ENCODE results near the gene AOPEP.

The AOPEP gene

DNA sequence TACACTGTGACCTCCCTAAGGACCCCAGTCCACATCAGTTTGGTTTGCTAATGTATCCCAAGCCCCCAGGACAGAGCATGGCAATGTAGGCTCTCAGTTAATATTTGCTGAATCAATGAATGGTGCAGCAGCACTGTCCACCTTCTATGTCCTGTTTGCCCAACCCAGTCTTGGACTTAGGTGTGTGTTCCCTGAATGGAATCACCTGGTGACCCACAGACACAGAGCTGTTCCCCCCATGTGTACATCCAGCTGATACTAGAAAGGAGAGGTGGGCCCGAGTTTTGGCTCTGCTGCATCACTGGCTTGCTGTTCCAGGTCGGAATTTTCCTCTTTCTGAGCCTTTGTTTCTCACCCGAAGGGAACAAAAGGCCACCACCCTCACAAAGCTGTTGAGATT is 180.2 kb downstream of the AOPEP start:
- no peak for DNase-seq

DNA sequence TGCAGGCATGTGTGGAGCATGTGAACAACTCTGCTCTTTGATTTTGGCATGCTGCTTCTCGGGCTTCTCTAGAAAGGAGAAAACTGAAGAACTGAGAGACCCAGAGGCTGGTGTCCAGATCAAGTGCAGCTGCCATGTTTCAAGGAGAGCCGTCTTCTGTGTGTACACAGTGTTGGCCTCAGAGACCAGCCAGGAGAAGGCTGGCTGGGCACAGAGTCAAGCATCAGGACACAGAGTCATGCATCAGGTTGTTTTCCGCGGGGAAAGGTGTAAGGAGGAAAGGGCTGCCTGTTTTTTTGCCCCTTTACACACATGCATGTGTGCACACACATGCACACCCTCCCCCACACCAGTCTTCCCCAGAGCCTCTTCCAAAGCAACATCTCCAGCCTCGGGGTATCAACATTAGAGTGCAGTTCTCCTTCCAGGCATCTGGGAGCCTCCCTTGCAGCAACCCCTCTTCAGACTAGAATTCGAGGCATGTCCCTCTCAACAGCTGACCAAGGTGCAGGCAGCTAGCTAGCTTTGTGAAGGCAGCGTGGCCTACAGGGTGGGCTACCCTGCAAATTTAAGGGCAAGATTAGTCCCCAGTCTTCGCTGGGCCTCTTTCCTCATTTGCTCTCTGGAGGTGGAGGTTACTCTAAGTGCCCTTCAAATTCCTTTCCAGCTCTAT is 180.9 kb downstream of the AOPEP start:
- no peak for DNase-seq

DNA sequence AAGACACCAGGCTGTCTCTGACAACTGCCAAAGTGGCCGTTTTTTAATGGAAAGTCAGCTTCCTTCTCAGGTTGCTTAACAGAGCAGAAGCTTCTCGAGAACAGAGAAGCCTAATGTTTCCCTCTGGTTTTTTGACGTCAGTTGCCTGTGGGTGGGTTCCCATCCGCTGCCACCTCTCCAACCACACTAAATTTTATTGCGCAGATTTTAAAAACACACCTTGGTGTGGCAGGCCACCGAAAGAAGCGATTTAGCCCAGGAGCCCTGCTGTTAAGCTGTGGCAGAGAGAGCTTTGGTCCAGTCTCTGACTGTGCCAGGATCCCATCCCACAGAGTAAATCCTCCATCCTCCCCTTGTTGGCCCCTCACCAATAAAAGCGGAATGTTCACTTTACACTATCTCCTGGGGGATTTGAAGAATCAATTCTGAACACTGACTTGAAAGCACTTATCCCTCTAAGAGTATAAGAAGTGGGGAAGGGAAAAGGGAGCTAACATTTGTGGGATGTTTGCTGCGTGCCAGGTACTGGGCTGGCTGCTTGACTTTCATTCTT is 181.6 kb downstream of the AOPEP start:
- no peak for DNase-seq

DNA sequence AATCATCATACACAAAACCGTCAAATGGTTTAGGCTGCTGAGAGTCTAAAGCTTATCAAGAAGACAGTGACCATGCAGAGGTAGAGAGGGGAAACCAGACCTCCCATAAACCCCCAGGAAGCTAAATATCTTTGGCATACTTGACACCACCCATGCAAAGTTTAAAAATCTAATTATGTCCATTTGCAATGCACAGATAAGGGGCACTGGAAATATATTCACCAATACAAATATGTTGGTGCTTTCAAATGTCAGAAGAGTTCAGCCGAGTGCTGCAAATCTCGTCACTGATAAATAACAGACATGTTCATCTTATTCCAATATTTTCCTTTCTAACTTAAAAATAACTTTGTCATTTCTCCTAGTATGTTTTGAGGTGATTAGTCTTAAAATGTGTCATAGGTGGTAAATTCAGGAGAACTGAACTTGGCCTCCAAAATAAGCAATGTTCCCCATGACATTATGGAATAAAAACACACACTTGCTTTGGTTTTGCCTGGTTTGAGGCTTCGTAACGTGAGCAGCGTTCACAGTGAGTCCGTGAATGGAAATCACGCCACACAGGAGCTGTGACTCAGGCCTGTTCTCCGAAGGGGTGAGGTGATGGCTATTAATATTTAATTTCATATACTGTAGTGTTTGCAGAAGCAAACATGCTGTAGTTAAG is 182.2 kb downstream of the AOPEP start:
- DNase-seq: no peak

DNA sequence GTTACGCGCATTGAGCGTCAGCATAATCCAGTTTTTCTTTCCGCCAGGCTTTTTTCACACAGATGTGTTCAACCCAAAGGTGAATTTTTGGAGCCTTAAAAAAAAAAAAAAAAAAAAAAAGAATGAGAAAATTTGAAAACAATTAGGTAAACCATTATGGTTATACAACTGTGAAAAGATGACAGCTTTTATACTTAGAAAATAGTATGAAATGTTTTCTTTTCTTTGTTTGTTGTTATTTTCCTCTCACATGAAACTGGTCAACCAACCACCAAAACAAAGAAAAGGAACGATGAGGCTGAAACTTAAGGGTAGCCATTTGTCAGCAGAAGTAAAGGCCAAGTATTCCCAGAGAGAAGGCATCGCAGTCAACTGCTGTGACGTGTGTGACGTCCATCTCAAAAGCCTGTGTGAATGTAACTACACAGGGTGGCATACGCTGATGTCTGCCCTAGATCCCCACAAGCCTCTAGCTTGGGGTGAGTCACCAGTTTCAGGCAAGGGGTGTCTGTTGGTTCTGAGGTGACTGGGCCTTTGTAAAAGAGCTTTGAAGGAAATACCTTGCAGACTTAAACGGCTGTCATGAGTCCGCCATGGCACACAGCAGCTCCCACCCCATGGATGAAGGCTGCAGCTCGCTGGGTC is 182.9 kb downstream of the AOPEP start:
- no peak for DNase-seq

DNA sequence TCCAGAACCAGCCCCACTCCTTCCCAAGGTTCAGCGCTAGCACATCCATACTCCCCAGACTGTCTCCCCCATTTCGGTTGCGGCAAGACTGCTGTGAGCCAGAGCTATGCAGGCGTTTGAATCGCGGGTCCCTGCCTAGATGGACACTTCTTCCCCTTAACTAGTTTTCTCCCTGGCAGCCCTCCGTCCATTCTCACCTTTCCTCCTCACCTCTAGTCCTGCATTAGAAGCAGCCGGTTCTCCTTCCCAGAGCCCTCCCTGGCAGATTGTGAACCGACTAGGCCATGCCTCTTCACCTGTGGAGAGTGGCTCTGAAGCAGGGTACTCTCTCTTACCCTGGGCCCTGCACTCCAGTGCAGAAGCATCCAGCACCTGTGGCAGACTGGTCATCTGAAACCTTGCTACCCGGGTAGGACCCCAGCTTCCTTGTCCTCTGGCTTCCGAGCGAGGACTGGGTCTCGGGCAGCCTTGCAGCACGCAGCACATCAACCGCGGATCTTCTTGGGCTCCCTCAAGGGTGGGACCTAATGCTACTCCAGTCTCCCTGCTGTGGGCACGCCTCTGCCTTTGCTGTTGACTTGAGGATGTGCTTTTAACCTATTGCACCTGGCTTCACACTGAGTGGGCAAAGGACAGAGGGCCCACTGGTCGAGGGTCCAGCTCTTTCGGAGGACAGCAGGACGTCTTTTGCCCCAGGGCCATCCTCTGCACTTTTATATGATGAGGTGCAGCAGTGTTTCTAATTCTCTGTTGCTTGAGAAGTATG is 183.6 kb downstream of the AOPEP start:
- DNase-seq: no peak

DNA sequence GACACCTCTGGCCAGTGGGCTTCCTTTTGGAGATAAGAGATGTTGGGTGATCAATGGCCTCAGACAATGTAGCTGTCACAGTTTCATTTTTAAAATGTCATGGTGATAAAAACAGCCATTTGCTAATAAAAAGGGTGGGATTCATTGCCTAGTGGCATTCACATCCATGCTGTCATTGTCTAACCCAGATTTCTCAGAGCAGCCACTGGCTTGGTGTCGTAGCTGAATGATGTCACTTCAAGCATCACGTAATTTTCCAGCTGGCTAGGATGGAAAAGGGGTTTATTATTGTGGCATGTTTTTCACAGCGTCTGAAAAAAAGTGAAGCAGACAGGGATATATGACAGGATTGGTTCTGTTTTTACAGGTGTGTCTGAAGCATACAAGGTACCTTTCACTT is 184.7 kb downstream of the AOPEP start:
- DNase-seq: no peak

DNA sequence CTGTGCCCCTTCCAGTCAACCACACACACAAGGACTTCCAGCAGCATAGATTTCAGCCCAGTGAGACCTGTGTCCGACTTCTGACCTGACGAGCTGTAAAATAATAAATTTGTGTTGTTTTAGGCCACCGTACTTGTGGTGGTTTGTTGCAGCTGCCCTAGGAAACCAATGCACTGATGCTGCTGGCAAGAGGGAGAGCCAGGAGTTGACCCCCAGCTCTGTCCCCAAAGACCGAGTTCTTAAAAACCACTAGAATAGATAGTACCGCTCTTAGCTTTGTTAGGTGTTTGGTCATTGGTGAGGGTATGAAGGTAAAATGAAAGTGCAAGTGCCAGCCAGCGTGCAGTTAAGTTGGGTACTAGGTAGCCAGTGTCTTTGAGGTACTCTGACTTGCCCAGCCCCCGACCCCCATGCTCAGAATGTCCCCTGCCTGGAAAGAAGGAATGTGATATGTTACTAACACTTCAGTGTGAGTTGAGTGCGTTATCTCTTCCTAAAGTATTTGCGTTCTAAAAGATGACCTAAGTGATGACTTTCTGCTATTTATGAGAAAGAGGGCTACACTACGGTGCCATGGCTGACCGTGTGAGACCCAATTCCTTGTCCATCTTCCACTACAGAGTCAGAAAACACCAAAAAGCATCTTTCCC is 185.6 kb downstream of the AOPEP start:
- DNase-seq: no peak

DNA sequence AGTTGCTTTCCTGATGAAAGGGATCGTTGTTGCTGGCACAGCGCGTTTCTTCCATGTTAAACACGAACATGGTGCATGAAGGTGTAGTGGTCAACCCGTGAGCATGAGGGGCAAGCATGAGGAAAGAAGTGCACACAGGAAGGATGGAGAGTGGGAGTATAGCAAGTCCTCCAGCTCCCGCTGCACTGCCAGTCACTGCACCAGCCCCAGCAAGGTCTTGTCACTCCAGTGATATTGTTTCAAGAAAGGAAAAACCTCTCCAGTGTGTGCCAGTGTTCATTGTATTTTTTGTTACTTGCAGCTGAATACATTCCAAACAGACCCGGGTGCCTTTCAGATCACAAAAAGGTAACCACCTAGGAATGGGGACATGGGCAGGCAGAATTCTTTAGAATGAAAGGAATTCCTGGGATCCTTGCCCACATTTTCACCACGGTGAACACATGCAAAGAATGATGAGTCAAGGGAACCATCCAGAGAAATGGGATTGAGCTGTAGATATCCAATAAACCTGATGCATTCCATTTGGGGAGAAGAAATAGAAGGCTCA is 186.3 kb downstream of the AOPEP start:
- DNase-seq: no peak

DNA sequence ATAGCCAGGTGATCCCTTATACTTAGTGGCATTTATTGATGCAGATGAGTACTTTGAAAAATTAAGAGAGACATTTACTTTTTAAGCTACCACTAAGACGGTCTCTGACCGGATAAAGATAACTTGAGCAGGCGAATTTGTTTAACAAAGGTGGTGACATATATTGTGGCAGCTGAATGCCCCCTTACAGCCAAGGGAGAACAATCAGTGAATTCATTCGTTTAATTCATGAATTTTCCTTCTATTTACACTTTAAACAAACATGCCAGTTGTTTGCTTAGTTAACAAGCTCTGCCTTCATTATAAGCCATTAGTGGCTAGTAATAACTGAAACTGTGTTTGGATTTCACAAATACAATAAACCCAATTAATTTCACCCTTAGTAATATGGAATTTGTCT is 187.1 kb downstream of the AOPEP start:
- DNase-seq: no peak

DNA sequence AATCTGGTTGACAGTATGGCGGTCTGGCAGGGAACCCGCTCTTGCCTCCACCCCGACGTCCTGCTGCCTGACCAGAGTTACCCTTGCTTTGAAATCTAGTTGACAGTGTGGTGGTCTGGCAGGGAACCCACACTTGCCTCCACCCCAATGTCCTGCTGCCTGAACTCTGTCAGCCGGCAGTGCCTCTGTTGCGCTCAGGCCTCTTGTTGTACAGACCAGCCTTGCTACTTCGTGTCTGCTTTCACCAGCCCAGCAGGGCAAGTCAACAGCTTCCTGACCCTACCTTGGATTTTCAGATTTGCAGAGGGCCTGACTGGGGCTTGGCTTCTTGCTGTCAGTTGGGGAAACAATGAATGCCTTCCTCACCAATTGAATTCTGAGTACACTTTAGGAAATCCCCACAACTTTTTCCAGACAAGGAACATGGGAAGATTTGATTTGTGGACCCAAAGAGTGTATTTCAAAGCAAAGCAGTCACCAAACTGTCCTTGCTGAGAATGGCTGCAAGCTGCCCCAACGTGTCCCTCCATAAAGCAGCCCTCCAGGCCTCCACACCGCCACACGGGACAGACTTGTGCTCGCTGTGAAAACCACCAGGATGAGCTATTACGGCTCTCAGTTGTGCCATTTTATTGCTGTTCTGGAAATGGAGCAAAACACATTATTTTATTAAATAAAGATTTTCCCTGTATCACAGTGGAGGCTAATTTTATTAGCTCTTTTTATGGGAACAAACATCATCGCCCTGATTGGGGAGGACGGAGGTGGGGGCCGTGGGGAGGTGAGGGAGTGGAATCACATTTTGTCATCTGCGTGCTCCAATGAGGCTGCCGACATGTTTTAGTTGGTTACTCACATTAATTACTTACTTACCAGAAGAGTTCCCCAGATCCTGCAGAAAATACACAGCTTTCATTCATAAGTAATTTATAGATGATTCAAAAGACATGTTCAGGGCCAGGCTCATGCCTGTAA is 189.3 kb downstream of the AOPEP start:
- DNase-seq: no peak

DNA sequence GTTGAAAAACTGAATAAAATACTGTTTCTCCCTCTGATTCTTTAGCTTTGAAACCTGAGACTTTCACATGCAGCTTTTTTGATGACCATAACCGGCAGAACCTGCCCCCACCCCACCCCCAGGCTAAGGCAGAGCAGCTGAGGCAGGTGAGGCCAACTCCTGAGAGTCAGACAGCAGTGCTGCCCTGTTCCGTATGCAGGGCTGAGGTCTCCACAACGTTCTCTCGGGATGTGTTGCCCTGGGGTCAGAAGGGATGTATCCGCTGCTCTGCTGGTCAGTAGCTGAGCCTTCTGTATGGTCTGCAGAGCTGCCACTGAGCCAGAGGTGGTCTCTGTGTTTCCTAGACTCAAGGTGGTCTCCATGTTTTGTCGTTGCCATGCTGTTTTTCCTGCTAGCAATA is 190.5 kb downstream of the AOPEP start:
- no peak for DNase-seq

DNA sequence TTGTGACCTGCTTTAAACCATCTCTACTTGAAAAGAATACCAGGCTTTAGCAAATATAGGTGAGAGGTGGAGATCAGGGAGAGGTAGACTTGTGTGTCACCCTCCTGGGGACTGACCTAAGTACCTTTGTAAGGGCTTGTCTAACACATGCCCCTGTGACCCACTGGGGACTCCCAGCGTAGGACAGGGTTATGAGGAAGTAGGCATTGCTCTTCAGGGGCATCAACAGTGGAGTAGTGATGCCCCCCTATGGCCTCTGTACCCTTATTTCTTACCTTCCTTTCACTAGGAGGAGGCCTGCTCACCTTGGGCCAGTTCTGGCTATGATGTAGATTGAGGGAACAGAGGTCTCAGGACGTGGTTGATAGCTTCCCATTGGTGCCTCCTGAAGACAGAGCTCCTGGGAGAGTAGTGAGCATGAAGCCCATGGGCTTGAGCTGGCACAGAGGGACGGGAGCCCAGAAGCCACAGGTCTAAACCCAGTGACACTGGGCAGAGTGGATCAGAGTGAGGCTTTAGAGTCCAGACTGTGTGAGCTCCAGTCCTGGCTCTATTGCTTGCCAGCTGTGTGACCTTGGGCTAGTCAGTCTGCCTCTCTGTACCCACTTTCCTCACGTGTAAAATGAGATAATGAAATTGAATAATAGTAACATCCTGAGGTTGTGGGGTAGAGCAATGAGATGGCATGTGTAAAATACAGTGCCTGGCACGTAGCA is 191.7 kb downstream of the AOPEP start:
- peak in 1 of 2 donors; percentile 42 for DNase-seq

DNA sequence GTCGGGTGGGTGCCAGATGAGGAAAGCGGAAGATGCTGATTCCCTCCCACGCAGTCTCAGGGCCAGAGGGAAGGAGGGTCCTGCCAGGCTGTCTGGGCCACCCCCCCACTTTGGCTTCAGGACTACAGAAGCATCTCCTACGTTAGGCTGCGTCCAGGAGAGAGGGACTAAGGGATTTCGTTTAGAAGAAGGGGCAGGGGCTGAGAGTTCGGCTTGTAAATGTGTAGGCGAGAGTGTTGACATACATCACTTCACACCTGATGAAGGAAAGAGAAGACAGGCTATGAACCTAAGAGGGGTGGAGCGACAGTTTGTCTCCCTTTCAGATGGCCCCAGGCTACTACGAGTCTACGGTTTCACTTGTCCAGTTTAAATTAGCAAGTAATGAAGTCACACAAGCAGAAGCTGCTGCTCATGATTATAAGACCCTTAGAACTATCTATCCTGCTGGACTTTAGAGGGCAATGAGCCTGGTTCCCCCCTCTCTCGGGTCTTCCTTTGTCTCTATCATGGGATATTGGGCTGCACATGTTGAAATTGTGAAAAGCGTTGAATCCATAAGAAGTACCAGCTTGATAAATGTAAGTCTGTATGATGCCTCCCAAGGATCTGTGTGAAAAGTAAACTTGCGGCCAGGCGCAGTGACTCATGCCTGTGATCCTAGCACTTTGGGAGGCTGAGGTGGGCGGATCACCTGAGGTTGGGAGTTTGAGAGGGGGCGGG is 193.0 kb downstream of the AOPEP start:
- no peak for DNase-seq

DNA sequence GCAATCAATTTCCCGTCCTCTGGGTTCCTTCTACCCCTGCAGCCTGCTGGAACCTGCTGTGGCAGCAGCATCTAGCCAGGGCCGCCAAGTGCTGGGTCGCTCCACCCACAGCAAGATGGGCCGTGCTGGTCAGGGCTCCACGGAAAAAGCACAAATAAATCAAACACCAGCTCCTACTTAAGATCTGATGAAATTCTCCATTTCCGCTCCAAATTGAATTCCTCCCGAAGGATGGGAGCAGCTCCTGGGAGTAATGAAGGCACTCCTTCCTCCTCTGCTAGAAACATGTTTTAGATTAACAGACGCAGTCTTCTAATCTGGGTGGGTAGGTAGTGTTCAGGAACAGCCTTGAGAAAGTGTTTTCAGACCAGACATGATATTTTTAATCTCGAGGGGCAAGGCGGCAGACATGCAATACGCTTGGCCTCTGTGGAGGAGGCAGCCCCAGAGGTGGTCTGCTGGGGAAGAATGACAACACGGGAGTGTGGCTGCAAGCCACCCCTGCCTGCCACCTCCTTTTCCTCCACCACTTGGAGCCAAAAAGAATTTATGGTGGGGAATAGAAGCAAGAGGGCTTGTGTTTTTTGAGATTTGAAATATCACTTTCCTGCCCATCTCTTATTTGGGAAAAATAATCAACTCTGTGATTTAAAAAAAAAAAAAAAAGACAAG is 194.1 kb downstream of the AOPEP start:
- no peak for DNase-seq

DNA sequence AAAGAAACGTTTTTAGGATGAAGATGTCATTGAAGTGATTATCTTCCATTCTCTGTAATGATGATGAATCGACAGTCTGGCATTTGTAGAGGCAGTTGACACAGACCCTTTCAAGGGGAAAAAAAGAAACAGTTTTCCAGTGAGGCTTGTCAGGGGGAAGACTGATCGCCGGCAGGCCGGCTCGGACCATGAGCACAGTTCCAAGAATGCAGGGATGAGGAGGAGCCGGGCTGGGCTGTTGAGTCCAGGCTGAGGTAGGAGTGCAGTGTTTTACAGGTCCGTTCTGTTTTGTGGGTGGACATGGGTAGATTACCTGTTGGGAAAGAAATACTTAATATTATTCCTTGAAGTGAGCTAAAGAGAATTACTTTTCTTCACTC is 194.6 kb downstream of the AOPEP start:
- no peak for DNase-seq

DNA sequence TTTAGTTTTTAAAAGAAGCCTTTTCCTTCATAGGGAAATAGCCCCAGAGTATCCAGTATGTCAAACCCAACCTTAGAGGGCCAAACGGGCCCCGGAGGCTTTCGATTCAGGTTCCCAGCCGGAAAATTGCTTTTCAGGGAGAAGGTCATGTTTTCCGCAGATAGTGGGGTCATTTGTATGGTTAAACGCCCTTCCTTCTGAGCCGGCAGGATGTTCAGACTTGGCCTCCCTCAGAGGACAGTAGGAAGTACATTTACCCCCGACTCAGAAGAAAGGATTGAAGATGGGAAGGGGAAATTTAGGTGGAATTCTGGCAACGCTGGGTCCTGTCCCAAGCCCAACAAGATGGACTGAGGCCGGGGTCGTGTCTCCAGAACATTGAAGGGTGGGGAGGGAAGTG is 195.2 kb downstream of the AOPEP start:
- DNase-seq: no peak

DNA sequence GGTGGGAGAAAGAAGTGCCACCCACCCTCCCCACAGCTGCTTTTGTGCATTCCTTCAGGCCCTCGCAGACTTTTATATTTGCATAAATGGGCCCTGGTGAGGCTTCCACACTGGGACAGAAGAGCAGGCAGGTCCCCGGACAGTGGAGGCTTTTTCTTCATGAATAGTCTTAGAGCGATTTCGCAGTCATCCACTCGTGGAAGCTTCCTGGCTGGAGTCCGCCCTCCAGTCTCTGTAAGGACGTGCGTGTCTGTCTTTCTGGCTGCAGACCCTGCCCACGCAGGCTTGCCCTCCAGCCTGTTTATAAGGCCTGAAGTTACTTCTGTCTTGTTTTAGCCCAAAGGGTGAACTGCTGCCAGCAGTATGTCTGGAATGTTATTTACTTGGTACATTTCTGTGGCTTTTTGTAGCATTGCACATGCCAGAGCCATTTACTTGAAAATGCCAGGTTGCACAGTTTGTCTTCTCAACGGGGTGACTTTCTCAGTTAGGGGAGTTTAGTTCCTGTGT is 195.7 kb downstream of the AOPEP start:
- DNase-seq: no peak

DNA sequence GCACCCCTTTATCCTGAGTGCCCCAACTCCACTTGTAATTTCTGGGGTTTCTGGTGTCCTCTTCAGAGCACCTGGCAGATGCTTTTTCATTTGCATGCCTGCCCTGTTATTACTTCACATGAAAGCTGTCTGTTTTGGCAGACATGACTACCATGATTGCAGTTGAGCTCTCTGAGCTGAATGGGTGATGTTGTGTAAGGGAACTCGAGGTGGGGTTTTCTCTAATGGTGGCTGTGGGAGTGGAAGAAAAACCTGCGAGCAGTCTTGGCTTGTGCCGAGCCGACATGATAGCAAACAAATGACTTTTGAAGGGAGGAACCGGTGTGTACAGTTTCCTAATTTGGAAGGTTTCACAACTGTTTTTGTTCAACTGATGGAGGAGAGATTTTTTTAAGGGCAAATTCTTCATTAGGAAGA is 196.2 kb downstream of the AOPEP start:
- no peak for DNase-seq
